HG03108 (cell line): ENCODE measurements around the gene MSRB1.

Experiments
- ATAC-seq: cut with Tn5 transposase; IDR thresholded peaks from one replicate; pipeline ENCODE4 v1.9.1; 2021; ENCODE audit warnings: moderate library complexity; ENCODE audit not compliant: unreplicated experiment

Gene MSRB1

DNA sequence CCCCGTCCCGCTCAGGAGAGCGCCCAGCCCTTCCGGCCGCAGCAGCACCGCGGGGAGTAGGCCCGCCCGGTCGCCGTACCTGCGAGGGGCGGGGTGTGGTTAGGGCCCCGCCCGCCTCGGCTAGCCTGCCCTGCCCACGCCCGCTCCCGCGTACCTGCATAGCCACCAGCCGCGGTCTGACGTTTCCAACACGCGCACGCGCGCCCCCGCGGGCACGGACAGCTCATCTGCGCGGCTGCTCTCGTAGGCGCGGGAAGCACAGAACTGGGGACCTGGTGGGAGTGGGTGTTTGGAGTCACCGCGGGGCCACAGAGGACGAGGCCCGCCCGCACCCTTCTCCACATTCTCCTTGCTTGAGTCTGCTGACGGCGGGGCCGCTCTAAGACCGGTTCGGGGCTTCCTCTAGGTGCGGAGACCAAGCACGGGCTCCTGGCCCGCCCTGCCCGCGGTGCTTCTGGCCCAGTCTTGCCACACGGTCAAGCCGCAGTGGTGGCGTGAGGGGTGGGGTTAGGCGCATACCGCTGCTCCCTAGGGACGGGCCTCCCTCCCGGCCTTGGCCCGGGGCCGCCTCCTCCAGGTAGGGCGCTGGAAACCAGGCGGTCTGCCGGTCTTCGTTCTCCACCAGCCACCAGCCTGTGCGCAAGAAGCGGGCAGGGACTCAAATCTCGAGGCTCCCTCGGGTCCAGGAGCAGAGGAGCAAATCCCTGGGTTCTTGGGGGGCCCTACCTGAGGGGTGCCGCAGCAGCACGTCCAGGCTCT lies 36.5 kb upstream of the MSRB1 start:
- ATAC-seq = no peak

DNA sequence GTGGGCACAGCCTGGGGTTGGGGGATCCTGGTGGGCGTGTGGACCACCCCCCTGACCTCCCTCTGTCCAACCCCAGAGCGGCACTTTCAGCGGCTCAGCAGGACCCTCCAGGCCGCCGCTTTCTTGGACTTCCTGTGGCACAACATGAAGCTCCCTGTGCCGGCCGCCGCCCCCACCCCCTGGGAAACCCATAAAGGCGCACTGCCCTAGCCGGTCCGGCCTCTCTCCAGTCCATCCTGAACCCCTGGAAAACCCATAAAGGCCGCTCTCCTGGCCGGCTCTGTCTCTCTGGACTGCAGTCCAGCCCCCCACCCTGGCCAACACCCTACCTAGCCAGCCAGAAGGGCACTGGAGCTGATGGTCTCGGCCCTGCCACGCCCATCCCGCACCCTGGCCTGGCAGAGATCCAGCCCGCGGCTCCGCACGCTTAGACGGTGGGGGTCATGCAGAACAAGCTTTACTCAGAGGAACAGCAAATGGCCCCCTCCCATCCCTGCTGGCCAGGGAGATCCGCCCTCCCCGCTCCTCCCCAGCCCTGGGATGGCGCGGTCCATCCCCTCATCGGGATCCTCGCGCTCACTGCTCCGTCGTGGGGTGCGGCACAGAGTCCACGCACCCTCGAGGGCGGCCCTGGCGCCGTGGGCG lies 35.6 kb upstream of the MSRB1 start:
- ATAC-seq = no peak

DNA sequence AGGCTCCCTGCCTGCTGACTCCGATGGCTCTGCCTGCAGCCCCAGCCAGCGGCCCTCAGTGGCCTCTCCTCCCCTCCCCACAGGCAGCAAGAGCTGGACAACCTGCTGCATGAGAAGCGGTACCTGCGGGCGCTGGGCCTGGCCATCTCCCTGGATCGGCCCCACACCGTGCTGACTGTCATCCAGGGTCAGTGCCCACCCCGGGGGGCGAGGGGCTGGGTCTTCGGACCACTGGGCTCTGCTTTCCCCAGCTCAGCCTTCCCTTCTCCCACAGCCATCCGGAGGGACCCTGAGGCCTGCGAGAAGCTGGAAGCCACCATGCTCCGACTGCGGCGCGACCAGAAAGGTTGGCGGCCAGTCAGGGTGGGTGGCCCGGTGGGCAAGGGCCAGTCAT lies 34.9 kb upstream of the MSRB1 start:
- no peak for ATAC-seq

DNA sequence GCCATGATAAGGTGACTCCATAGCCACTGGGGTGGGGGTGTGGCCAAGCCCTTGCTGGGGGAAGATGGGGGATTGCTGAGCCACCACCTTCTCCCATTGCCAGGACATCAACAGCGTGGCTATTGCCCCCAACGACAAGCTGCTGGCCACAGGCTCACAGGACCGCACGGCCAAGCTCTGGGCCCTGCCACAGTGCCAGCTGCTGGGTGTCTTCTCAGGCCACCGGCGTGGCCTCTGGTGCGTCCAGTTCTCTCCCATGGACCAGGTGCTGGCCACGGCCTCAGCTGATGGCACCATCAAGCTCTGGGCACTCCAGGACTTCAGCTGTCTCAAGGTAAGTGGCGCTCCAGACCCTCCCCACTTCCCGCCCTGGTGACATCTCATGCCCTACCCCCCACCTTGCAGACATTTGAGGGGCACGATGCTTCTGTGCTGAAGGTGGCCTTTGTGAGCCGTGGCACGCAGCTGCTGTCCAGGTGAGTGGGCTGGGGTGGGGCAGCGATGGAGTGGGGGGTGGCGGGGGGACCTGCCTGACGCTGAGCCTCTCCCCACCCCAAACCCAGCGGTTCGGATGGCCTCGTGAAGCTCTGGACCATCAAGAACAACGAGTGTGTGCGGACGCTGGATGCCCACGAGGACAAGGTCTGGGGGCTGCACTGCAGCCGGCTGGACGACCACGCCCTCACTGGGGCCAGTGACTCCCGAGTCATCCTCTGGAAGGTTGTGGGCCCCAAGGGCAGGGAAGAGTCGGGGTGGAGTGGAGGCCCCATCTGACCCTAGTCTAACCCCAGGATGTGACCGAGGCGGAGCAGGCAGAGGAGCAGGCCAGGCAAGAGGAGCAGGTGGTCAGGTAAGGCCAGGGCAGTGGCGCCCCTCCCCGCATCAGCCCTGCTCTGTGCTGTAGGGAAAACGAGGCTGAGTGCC lies 34.2 kb upstream of the MSRB1 start:
- ATAC-seq = no peak

DNA sequence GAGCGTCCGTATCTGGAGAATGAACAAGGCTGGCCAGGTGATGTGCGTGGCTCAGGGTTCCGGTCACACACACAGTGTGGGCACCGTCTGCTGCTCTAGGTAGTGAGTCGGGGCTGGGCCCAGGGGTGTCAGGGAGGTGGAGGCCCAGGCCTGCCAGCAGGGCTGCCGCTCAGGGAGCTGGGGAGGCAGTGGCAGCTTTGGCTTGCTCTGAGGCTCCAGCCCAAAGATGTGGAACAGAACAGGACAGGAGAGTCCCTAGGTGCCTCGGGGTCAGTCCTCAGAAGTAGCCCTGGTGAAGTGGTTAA lies 33.2 kb upstream of the MSRB1 start:
- ATAC-seq = no peak

DNA sequence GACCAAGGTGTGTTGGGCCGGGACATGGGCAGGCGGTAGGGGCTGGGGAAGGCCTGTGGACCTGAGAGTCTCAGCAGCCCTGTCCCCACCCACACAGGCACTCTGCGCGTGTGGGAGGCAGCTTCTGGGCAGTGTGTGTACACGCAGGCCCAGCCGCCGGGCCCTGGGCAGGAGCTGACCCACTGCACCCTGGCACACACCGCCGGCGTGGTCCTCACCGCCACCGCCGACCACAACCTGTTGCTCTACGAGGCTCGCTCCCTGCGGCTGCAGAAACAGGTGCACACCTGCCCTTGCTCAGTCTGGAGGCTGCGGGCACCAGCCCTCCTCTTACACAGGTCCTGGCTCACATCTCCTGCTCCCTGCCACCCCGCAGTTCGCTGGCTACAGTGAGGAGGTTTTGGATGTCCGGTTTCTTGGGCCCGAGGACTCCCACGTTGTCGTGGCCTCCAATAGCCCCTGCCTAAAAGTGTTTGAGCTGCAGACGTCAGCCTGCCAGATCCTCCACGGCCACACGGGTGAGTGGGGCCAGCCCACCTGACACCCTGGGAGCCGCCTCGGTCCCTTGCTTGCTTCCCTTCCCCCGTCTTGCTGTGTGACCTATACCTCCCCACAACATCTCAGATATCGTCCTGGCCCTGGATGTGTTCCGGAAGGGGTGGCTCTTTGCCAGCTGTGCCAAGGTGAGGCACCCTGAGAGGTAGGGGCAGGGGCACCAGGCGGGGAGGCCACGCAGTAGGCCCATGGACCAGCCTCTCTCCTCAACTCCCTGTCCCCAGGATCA lies 32.6 kb upstream of the MSRB1 start:
- ATAC-seq = no peak

DNA sequence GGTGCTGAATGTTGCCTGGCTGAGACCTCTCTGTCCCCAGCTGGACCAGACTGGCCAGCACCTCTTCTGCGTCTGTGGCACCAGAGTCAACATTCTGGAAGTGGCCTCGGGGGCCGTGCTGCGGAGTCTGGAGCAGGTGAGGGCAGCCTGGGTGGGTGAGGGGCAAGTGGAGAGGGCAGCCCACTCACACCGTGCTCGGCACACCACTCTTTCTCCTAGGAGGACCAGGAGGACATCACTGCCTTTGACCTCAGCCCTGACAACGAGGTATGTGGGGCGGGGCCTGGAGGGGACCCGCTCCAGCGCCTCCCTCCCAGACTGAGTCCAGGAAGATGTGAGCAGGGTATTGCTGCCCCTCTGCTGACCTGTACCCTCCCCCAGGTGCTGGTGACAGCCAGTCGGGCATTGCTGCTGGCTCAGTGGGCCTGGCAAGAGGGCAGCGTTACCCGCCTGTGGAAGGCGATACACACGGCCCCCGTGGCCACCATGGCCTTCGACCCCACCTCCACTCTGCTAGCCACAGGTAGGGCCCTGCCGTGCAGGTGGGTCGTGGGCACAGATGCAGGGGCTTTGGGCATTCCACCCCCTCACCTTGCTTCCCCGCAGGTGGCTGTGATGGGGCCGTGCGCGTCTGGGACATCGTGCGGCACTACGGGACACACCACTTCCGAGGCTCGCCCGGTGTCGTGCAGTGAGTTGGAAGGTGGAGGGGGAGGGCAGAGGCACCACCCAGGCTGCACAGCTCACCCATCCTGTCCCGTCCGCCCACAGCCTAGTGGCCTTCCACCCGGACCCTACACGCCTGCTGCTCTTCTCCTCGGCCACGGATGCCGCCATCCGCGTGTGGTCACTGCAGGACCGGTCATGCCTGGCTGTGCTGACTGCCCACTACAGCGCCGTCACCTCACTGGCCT lies 31.4 kb upstream of the MSRB1 start:
- ATAC-seq = no peak

DNA sequence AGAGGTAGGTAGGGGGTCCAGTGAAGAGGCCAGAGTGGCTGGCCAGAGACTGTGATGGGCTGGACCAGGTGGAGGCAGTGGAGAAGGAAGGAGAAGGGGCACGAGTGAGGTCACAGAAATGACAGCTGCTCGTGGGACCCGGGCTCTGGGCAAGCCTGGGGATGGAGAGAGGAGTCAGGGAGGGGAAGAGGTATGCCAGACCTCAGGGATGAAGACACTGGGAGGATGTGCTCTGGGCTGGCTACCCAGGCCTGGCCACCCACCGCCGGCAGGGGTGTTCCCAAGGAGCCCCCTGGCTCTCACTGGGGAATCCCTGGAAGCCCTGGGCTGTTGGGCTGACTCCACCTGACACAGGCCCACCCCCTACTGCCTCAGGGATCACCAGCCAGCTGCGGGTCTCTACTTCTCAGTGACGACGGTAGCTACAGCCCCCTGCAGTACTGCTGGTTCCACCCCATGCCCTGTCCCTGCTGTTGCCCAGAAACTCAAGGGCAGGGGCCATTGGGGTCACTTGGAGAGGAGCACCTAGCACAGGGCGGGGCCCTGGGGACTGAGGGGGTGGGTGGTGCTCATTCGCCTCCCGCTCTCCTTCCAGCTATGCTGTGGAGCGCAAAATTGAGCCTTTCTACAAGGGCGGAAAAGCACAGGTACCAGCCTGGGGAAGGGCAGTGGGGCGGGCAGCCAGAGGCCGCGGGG lies 30.6 kb upstream of the MSRB1 start:
- no peak for ATAC-seq

DNA sequence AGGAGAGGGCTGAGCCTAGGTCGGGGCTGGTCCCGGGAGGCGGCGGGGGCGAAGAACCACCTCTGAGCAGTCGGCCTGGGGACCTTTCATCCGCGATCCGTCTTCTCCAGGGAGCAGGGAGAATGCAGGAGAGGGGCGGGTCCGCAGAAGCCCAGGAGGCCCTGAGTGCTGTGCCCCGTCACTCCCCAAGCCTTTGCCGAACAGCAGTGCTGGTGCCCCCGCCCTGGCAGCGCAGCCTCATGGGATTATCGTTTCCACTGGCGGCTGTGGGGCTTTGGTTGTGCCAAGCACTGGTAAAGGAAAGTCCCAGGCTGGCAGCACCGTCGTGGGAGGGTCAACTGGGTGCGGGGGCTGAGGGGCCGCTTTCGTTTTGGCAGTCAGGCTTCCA lies 29.5 kb upstream of the MSRB1 start:
- ATAC-seq = no peak

DNA sequence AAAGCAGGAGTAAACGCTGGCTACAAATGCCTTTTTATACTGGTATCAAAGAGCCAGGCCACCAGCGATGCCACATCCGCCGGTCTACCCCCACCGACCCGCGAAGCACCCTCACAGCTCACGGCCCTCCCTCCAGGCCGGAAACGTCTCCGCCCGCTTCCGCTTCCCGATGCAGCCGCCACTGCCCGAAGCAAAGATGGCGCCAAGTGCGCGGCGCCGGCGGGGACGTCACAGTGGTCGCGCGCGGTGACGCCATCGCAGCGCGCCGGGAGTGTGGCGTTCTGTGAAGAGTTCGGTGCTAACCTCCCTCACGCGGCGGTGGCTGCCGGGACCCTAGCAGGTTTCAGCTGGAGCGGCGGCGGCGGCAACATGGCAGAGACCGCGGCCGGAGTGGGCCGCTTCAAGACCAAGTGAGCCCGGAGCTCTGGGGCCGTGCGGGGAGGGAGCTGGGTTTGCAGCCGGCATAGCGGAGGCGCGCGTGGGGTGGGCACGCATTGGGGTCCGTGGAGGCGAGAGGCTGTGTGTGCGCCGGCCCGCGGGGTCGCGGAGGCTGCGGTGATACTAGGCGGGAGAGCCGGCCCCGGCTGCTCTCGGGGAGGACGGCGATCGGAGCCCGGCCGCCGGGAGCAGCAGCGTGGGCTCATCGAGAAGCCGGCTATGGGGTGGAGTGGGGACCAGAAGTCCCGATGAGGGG lies 28.9 kb upstream of the MSRB1 start, which contains the start of gene TBL3:
Gene TBL3, plus strand, starts transcription at position 258 of the 694 bp plus-strand sequence. Its CDS starts 112 bp downstream, at position 370.
- ATAC-seq = peak; percentile 76

DNA sequence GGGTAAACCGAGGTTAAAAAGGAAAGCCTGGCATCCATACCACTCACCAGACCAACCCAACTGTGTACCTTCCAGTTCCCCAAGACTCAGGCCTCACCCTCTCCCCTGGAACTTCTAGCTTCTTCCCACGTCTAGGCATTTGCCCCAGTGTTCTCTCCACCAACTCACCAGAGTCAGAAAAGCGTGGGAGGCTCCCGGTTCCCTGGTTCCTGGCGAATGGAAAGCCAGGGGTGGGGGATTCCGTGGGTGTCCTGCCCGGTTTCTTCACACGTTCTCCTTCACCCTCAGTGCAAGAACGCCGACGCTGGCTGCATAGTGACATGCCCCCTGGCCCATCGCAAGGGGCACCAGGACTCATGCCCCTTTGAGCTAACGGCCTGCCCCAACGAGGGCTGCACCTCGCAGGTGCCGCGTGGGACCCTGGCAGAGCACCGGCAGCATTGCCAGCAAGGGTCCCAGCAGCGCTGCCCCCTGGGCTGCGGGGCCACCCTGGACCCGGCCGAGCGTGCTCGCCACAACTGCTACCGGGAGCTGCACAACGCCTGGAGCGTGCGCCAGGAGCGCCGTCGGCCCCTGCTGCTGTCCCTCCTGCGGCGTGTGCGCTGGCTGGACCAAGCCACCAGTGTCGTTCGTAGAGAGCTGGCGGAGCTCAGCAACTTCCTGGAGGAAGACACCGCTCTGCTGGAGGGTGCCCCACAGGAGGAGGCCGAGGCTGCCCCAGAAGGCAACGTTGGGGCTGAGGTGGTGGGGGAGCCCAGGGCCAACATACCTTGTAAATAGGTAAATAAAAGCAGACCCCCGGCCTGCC lies 25.4 kb upstream of the MSRB1 start:
- no peak for ATAC-seq

DNA sequence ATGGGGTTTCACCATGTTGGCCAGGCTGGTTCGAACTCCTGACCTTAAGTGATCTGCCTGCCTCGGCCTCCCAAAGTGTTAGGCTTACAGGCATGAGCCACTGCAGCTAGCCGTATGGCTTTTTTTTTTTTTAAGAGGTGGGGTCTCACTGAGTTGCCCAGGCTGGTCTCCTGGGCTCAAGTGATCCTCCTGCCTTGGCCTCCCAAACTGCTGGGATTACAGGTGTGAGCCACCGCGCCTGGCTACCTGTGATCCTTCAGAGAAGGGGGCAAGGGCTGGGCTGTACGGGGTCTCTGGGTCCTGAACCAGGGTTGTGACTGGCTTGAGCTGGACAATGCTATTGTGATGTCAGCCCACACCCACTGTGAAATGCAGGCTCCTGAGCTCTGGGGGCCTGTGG lies 23.5 kb upstream of the MSRB1 start, which contains the start of gene RNF151:
Gene RNF151, plus strand, starts transcription at position 397 of the 400 bp plus-strand sequence. CDS start 26 bp downstream, outside the sequence.
- ATAC-seq = no peak

DNA sequence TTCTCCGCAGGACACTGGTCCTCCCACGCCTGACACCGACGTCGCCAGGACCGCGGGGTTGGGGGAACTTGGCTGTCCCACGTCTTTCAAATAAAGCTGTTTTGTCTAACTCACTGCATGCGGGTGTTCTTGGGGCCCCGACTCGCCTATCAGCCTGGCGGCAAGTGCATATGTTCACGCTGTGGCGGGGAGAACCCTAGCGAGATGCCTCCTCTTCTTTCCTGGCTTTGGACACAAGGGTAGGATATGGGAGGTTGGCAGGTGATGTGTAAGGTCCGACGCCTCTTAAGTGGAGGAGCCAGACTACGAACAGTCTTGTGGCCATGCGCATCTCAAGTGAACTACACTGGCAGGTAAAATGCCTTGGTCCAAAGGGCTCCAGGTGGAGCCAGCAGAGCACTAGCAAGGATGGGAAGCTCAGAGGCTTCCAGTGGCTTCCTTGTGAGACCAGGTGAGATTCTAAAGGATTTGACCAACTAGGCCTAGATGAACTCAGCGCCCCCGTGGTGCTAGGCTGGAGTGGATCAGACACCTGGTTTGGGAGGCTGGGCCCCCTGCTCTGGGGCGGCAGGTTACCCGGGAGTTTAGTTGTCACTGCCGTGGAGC lies 22.5 kb upstream of the MSRB1 start:
- no peak for ATAC-seq

DNA sequence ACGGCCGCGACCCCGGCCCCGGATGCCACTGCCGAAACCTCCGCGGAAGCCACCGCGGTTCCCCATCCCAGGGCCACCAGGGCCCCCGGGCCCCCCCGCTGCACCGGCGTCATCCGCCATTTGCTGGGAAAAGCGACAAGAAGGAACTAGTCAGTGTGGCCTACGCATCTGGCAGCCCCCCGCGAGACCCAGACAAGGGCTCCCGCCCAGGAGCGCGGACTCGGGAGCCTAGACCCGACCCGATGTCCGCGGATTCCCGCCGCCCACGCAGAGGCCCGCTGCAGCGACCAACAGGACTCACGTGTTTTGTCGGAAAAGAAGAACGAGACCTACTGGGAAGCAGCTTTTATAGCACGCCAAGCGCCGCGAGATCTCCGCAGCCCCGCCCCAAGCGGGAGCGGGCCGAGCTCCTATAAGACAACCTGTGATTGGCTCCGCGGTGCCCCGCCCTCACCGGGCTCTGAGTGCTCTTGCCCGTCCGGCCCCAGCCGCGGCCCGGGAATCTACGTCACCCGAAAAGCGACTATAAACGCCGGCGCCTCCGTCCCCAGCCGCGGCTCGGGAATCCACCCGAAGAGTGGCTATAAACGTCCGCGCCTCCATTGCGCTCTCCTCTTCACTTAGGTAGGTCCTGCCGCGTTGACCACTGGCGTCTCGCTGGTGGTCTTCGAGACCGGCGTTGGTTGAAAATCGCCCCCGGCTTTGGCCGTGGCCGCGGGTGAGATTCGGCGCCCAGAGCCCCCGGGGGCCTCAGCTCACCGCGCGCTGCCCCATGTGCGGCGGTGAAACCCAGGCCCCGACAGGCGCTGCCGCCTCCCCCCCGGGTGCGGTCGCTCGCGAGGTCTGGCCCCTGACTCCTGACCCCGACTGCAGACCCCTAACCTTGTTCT lies 21.8 kb upstream of the MSRB1 start, which contains the start of gene RPS2:
Gene RPS2, minus strand, starts transcription at position 321 of the 890 bp plus-strand sequence. Its CDS starts 201 bp downstream, at position 120.
- ATAC-seq = peak; percentile 85

DNA sequence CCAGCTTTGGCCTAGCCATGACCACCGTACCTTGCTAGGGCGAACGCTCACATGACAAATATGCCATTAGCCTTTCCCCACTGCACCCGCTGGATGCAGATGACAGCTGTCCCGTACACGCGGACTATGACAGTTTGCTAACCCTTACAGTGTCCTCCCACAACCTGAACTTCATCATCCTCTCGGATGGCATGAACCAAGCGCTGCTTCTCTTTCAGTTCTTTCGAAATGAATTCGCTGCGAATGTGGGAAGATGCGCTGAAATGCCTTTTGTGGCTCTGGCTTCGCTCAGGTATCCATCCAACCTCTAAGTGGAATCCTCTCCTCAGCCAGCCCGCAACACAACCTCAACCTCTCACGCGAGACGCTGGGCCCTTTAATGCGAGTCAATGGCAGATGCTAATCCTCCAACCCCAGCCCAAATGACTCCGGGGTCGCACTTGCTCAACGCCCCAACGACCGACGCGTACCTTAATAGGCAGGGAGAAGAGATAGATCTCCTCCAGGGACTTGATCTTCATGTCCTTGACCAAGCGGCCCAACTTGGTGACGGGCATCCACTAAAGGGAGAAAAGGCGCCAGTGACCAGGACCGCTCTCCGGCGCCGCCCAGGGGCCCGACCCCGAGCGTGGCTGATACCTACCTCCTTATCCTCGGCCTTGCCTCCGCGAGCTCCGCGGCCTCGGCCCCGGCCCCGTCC lies 21.0 kb upstream of the MSRB1 start:
- ATAC-seq = no peak
